Hindlimb muscle (tissue), 1 donor: Measurements from ENCODE around the gene NINL. TPM values are rescaled to one million over a fixed set of nuclear protein-coding genes. Genes with fewer than 3 reads are reported as not detected.
"Not testable (repeated sequence)": the region's sequence is repeated elsewhere in the genome, so short reads cannot be mapped to it uniquely, and the experiment has no call there.

Experiments used
- DNase-seq: peaks from one replicate; pipeline ENCODE4 v3.0.0-alpha.2; 2013
- polyA plus RNA-seq: library from polyadenylated mRNA; unstranded; fragments of 120-200 nt; gene quantifications from one replicate; pipeline ENCODE4 v1.2.1, GENCODE V29; 2013; ENCODE audit not compliant: insufficient read length

Gene NINL
- polyA plus RNA-seq, 1 donor = 19.4 TPM

DNA sequence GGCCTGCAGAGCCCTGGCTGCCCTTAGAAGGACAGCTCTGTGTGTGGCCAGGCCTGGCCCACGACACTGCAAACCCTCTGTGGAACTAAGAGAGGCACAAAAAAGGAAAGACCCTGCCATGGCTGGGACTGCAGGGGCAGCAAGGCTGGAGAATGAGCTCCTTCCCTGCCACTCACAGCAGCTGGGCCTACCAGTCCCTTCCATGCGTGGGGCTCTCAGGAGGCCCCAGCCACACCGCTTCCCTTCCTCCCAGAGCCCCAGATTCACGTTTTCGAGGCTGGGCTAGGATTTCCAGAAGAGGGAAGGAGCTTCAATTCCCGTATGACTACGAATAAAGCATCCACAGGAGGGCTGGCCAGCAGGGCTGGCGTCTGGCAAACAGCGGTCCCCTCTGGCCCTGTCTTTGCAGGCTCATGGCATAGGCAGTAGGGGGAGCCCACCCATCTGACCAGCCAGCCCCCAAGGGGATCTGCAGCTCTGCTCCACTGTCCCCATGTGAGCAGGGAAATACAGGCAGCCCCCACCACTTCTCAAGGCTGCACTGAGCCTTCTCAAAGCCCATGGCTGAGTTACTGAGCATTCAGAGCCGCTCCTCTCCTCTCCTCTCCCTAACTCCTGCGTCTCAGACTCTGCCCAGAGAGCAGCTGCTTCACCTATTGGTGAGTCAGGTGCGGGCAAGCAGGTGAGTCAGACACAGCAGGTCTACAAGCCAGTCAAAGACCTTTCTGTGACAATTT lies 53.1 kb downstream of the NINL start:
- no peak for DNase-seq

DNA sequence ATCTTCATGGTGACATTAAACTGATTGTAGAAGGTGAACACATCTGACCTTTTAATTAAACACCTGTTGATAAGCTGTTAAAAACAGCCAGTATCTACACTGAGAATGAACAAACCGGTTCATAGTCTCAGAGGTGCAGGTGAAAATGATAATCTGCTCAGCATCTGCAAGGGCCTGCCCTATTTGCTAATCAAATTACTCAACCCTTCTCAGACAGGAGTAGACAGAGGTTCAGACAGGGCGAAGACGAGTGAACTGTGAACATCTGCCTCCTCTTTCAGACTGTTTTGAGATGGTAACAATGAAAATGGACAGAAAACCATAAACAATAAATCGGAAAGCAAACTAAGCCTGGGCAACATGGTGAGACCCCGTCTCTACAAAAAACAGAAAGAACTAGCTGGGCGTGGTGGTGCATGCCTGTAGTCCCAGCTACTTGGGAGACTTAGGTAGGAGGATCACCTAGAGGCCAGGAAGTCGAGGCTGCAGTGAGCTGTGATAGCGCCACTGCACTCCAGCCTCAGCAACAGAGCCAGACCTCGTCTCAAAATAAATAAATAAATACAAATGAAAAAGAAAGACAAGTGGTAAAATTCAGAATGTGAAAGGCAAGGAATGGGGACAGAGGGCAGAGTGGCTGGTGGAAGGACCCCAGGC lies 55.9 kb downstream of the NINL start:
- DNase-seq = no peak

DNA sequence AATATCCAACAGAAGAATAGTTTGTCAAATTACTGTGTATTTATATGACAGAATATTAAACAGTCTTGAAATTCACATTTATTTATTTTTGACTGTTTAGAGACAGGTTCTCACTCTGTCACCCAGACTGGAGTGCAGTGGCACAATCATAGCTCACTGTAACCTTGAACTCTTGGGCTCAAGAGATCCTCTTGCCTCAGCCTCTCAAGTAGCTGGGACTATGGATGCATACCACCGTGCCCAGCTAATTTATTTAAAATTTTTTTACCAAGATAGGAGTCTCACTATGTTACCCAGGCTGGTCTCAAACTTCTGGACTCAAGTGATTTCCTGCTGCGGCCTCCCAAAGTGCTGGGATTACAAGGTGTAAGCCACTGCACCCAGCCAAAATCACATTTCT lies 57.4 kb downstream of the NINL start:
- no peak for DNase-seq

DNA sequence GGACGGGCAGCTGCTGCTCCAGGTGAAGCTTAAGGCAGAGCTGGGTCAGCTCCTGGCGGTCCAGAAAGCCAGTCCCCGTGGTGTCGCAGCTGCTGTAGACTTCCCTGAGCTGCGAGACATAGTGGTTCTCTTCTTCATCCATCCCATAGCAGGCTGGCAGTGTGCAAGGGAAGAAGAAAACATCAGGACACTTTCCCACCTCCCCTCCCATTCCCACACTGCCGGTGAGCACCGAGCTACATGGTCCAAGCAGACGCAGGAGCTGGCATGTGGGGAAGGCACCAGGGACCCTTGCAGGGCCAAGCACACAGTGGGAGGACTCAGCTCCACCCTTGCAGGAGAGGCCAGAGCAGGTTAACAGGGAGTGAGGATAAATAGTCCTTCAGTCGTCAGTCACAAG lies 58.9 kb downstream of the NINL start:
- no peak for DNase-seq

DNA sequence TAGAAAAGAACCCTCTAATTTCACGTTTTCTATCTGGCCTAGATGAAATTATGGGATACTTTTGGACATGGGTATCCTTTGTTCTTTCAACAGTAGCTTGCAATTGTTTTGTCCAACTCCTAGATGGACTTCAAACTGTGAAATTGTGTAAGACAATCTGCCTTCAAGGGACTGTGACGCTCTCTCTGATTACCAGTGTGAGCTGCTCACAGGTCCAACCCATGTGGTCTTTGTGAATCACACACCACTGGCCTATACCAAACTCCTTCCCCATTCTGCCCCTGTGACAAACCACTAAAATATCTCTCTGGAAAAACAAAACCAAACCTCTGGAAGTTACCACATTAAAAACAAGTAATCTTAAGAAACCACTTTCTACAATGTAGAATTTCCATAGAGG lies 59.5 kb downstream of the NINL start:
- no peak for DNase-seq

DNA sequence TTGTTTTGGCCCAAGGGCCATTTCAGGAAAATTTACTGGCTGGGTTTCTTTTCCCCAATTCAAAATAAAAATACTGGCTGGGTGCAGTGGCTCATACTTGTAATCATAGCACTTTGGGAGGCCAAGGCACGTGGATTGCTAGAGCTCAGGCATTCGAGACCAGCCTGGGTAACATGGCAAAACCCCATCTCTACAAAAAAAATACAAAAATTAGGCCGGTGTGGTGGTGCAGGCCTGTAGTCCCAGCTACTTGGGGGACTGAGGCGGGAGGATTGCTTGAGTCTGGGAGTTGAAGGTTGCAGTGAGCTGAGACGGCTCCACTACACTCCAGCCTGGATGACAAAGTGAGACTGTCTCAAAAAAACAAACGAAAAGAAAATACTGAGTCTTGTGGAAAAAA lies 60.0 kb downstream of the NINL start:
- no peak for DNase-seq

DNA sequence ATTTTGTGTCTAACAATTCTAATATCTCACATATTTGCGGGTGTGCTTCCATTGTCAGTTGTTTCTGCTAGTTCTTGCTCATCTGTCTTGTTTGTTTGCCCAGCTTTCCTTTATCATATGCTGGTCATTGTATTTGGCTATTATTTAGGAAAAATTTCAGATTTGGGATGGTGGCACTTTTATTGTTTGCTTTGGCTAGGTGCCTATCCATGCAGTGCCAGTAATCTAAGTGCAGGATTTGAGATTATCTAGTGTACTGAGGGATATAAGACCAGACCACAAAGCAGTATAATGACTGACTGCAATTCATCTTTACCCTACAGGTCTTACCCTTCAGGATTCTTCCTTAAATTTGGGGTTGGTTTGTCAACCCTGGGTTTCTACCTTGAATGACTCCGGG lies 63.9 kb downstream of the NINL start:
- no peak for DNase-seq

DNA sequence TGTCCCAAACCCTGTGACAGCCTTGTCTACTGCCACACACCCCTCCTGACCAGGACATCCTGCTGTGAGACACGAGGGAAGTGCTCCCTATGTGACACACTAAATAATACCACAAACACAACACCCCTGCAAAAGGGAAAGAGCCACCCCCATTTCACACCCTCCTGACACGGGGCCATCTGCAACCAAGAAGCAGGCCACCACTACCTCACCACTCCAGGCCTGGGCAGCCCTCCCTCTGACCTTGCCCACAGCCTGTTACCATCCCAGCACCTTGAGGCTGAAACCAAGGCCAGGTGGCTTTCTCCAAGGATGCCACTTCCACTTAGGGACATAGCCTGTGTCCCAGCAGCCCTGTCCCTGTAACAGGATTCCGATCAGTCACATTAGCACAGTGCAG lies 68.2 kb downstream of the NINL start:
- no peak for DNase-seq

DNA sequence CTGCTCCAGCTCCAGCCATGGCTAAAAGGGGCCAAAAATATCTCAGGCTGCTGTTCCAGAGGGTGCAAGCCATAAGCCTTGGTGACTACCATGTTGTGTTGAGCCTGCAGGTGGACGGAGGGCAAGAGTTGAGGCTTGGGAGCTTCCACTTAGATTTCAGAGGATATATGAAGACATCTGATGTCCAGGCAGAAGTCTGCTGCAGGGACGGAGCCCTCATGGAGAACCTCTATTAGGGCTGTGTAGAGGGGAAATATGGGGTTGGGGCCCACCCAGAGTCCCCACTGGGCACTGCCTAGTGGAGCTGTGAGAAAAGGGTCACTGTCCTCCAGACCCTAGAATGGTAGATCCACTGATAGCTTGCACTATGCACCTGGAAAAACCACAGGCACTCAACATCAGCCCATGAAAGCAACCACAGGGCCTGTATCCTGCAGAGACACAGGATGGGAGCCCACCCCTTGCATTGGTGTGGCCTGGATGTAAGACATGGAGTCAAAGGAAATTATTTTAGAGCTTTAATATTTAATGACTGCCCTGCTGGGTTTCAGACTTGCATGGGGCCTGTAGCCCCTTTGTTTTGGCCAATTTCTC lies 70.5 kb downstream of the NINL start:
- no peak for DNase-seq

DNA sequence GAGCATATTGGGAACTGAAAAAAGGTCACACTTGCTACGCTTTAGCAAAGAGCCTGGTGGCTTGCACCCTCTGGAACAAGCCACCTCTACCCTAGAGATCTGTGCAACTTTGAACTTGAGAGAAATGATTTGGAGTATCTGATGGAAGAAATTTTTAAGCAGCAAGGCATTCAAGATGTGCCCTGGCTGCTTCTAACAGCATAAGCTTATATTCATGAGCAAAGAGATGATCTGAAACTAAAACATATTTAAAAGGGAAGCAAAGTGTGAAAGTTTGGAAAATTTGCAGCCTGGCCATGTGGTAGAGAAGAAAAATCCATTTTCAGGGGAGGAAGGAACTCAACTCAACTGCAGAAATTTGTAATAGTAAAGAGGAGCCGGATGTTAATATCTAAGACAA lies 71.1 kb downstream of the NINL start:
- no peak for DNase-seq

DNA sequence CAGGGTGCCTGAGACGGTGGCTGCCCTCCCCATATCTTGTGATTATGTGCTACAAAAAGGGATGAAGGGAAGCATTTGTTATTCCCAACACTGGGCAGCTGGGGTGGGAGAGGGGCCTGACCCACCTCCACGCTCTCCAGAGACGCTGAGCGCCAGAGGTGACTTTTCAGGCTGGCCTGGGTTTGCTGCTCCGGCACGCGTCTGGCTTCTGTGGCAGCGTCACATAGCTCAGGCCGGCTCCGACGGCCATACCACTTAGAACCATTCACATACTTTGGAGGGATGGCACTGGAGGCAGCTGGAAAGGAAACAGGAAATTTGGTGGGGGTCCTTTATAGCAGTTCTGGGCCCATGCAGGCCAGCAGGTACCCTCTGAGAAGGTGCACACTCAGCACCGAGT lies 72.6 kb downstream of the NINL start:
- no peak for DNase-seq

DNA sequence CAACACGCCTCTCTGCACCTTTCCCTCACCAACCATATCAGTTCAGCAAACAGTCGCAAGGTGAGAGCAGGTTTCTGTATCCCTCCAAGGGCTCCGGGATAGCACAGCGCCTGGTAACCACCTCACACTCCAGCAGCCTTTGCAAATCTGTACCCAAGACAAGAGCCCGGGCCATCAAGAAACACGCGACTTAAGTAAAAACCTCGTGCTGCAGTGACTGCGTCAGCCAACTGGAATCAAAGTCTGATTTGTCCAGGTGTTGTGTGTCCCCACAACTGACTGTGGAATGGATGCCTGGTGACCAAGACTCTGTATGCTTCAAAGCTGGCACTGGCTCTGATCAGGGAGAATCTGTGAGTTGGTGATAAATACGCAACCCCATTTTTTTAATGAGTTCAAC lies 74.1 kb downstream of the NINL start:
- no peak for DNase-seq

DNA sequence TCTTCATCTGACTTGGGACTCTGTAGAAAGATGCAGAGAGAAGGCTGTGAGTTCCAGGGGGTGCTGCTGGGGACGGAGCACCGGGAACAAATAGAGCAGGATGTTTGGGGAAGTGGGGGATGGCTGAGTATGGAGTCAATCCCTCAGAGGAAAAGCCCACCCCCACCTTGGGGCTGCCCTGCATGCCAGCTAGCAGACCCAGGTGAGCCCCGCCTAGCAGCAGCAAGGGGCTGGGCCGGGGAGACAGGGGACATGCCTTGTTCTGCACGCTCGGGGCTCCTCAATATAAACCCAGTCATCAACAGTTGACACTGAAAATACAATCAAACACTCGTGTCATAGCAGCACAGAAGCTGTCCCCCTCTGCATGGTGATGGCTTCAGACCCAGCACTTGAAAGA lies 74.6 kb downstream of the NINL start:
- no peak for DNase-seq

DNA sequence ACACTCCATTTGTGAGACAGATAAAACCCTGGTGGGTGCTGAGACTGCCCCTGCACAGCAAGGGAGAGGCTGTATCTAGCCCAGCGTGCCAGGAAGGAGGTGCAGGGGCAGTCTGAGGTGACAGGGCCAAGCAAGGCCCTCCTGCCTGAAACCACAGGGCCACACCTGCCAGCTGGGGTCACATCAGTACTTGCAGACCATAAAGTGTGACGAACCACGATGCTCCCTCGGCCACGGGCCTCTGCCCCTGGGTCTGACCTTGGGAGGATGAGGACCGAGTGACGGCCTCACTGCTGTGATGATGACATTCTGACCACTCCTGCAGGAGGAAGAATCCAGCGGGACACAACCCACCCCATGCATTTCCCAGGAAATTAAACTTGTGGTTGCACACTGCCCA lies 75.1 kb downstream of the NINL start:
- no peak for DNase-seq

DNA sequence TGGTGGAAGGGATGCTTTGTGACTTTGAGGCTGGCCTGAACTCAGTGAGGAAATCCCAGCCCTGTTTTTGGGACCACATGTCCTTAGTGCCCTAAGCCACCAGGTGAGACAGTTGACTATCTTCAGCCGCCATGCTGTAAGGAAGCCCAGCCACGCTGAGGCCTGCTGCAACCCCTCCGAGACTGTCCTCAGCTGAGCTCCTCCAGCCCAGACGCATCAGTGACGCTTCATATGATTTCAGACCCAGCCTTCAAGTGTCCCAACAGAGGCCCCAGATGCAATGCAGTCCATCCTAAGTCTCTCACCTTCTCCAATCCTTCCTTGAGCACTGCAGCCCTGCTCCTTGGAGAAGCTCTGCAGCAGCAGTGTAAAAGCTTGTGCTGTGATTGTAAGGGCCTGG lies 76.2 kb downstream of the NINL start:
- no peak for DNase-seq

DNA sequence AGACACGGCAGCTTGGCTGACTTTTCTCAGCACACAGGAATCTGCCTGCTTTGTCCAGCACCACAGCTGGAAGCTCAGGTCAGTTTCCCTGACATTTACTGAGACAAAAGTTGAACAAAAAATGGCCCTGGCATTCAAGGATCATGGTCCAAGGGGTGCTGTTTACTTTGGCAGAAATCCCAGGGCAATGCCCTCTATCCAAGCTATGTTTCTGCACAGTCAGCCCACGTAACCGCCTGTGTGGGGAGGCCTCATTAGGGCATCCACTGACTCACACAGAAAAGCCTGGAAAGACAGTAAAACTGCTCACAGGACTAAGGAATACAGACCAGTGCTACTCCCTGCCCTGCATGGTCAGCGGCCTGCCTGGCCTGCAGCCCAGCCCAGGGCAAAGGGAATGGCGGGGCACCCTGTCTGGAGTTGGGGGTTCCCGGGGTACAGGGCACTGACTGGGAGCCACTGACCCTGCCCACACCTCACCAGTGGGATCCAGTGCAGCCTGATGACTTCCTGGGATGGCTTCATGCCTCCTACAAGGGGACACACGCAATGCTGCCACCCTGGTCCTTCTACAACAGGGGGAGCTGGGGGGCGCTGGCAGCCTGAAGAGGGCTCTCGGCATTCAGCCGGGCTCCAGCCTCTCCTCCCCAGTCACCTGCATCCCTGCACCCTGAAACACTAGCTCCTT lies 77.1 kb downstream of the NINL start:
- no peak for DNase-seq

DNA sequence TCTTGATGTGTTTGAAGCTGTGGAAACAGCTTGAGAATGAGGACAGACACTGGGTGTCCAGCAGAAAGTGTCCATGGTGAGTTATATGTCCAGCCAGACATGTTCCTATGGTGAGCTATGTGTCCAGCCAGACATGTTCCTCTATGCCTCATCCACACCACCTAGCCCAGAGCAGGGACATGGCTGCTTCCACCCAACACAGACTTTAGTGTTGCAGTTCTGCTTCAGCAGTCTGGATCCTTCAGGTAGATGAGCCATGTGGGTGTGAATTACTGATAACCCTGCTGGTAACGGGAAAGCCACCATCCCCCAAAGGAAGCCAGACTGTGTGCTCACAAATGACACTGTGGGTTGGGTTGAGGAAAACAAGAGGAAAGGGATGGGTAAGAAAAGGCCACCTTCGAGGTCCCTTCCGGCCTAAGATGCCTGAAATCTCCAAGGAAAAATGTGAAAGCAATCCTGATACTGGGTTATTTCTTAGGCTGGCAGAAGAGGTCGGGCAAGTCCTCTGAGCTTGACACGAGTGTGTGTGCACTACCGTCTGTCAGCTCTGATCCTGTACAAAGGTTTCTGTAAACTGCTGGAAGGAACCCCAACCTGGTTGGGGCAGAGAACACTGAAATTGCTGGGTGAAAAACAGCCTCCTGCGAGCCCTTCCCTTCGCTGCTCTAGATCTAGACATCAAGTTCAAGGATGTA lies 77.8 kb downstream of the NINL start:
- DNase-seq = no peak

DNA sequence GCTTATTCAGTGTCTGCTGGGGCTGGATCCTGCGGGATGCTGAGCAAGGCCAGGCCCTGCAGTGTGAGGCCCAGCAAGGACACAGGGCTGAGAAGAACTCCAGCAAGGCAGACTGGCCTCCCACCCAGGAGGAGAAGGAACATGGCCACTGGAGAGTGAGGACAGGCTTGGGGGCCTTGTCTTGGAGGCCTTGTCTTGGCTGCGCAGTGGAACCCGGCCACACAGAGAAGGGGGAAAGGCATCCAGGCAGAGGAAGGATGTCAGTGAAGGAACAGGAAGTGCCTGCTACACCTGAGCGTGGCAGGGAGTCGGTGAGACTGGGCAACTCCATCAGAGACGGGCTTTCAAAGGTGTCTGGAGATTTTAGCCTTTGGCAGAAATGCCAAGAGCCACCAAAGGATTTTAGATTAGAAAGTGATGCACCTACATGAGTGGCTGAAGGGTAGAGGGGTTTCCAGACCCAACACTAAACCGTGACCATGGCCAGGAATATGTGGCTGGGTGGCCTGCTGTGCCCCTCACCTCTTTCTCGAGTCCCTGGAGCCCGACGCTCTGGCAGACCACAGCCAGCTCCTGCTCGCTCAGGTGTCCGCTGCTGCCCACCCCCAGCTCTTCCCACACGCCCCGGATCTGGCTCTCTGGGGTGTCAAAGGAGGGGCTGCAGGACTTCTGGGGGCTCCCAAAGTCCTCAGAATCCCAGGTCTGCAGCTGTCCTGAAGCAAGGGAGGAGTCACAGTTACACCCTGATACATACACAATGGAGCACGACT lies 80.8 kb downstream of the NINL start:
- no peak for DNase-seq

DNA sequence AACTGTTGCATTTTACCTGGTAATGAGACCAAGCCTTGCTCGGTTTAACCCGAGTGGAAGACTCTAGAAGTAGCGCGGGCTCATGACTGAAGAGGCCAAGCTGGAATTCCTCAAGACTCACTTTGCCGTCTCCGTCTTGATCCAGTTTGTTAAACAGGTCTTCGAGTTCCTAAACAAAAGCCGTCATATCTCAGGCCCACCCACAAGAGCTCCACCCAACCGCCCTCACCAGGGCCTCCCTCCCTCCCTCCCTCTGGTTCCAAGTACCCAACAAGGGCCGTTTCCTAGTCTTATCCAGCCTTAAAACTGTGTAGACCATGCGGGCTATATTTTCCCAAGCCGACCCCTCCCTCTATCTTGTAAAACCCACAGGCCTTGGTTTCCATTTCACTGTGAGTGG lies 81.4 kb downstream of the NINL start:
- no peak for DNase-seq

DNA sequence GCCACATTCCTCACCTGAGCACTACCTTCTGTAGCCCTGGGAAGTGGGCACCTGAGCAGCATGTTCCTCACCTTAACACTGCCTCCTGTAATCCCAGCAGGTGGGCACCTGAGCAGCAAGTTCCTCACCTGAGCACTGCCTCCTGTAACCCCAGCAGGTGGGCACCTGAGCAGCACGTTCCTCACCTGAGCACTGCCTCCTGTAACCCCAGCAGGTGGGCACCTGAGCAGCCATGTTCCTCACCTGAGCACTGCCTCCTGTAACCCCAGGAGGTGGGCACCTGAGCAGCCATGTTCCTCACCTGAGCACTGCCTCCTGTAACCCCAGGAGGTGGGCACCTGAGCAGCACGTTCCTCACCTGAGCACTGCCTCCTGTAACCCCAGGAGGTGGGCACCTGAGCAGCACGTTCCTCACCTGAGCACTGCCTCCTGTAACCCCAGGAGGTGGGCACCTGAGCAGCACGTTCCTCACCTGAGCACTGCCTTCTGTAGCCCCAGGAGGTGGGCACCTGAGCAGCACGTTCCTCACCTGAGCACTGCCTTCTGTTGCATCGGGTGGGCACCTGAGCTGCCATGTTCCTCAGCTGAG lies 82.2 kb downstream of the NINL start:
- DNase-seq = not testable (repeated sequence)

DNA sequence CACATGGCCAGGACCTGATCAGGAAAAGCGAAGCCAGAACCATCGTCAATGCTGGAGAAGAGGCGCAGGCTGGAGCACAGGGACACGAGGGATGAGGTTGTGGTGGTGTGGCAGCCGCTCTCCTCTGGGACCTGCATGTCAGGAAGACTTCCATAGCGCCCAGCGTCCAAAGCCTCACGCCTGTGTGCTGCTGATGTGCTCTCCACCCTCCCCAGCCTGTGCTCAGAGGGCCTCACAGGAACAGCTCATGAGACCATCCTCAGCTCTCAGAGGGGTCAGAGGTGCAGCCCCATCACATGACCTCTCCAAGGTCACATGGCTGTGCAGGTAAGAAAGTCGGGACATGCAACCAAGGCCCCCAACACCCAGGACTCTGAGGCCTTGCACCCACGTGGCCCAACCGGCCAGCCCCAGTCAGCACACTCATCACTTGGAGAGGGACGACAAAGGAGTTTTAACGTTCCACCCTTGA lies 84.4 kb downstream of the NINL start:
- DNase-seq = no peak
